RWPE2 (cell line): Measurements from ENCODE around the gene CDH6.
A peak's percentile ranks its signal among the peaks of the same experiment; 100 is the strongest.

Experiments
- ATAC-seq: fragments of 200-7000 bp; cut with Tn5 transposase; 3 replicates; pipeline ENCODE4 v1.9.1; 2021; ENCODE audit warnings: low read depth
- DNase-seq: peaks from one replicate; pipeline ENCODE4 v3.0.0-alpha.2; 2020; ENCODE audit warnings: low spot score
- H3K27ac ChIP-seq: fragments of 450-650 bp; 2 replicates; pipeline ENCODE4 v1.5.1; 2017; ENCODE audit warnings: mild to moderate bottlenecking; ENCODE audit not compliant: poor library complexity, severe bottlenecking
- H3K27me3 ChIP-seq: fragments of 250-450 bp; sonication (Bioruptor Pico); 2 replicates; pipeline ENCODE4 v1.5.1; 2021; ENCODE audit warnings: mild to moderate bottlenecking, moderate library complexity; ENCODE audit not compliant: insufficient read depth, poor library complexity, severe bottlenecking
- H3K36me3 ChIP-seq: fragments of 250-450 bp; sonication (Bioruptor Pico); 2 replicates; pipeline ENCODE4 v1.5.1; 2020; ENCODE audit warnings: low read depth, mild to moderate bottlenecking, moderate library complexity
- H3K4me1 ChIP-seq: fragments of 250-450 bp; sonication (Bioruptor Pico); 2 replicates; pipeline ENCODE4 v1.5.1; 2021; ENCODE audit warnings: mild to moderate bottlenecking, moderate library complexity; ENCODE audit not compliant: insufficient read depth, poor library complexity, severe bottlenecking
- H3K4me3 ChIP-seq: fragments of 250-450 bp; sonication (Bioruptor Pico); 2 replicates; pipeline ENCODE4 v1.5.1; 2021; ENCODE audit warnings: mild to moderate bottlenecking, moderate library complexity; ENCODE audit not compliant: severe bottlenecking
- H3K9me3 ChIP-seq: fragments of 250-450 bp; sonication (Bioruptor Pico); 2 replicates; pipeline ENCODE4 v1.5.1; 2021; ENCODE audit warnings: mild to moderate bottlenecking, moderate library complexity; ENCODE audit not compliant: severe bottlenecking
- TF ChIP-seq, protein P1 (sequence below): fragments of 450-650 bp; IDR thresholded peaks from one replicate; pipeline ENCODE4 v1.5.1; 2017; ENCODE audit warnings: mild to moderate bottlenecking, moderate library complexity; ENCODE audit not compliant: poor library complexity, severe bottlenecking

The CDH6 gene

DNA sequence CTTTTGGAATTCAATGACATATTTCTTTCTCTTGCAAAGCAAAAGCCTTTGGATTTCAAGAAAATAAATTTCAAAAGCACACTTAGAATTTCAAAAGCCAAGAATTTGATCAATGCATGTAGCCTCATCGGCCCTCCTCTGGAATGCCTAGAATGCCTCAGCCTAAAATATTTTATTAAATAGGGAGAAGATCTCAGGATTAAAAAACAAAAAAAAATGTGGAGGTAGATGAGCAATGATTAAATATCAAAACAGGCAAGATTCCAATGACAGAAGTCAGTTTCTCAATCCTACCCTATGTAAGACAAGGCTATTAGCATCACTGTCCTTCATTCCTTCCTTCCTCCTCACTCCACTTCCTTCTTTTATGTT is 169.0 kb downstream of the CDH6 start:
- ATAC-seq (no peak), DNase-seq (no peak)
- TF ChIP-seq, protein P1, sequence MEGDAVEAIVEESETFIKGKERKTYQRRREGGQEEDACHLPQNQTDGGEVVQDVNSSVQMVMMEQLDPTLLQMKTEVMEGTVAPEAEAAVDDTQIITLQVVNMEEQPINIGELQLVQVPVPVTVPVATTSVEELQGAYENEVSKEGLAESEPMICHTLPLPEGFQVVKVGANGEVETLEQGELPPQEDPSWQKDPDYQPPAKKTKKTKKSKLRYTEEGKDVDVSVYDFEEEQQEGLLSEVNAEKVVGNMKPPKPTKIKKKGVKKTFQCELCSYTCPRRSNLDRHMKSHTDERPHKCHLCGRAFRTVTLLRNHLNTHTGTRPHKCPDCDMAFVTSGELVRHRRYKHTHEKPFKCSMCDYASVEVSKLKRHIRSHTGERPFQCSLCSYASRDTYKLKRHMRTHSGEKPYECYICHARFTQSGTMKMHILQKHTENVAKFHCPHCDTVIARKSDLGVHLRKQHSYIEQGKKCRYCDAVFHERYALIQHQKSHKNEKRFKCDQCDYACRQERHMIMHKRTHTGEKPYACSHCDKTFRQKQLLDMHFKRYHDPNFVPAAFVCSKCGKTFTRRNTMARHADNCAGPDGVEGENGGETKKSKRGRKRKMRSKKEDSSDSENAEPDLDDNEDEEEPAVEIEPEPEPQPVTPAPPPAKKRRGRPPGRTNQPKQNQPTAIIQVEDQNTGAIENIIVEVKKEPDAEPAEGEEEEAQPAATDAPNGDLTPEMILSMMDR, result no peak
- H3K9me3 ChIP-seq, result no peaks in the 10 kb centered on the region
- no peaks in the 10 kb centered on the region for H3K36me3 ChIP-seq
- no peak overlapping the region for H3K4me3 ChIP-seq
- peaks cover 6% of the 10 kb centered on the region for H3K4me1 ChIP-seq
- no peaks in the 10 kb centered on the region for H3K27me3 ChIP-seq
- no peak overlapping the region for H3K27ac ChIP-seq

DNA sequence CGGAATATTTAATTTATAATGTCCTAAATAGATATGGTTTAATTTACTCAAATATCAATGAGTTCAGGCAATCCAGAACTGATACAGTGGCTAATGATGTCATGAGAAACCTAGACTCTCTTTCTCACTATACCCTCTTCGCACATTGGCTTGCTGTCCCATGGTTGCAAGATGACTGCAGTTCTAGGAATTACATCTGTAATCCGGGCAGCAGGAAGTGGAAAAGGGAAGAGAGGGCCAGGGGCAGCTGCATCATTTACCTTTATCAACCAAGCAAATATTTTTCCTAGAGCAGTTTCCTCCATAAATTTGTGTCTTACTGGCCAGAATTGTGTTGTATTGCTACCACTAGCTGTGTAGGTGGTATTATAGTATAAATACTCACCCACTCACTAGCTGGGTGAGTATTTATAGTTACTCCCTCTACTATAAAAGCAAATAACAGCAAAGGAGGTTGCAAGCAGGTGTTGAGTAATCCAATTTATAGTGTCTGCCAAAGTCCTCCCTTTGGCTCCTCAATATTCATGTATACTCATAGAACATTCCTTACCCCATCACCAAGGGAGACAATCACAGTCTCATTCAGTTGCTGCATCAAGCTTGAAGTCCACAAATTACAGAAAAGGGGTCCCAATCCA is 169.6 kb downstream of the CDH6 start:
- ATAC-seq, result no peak
- no peaks in the 10 kb centered on the region for H3K9me3 ChIP-seq
- peaks cover 6% of the 10 kb centered on the region for H3K4me1 ChIP-seq
- DNase-seq, result no peak
- no peaks in the 10 kb centered on the region for H3K36me3 ChIP-seq
- no peaks in the 10 kb centered on the region for H3K27me3 ChIP-seq
- H3K27ac ChIP-seq, result no peak overlapping the region
- TF ChIP-seq, protein P1, result no peak
- H3K4me3 ChIP-seq, result no peak overlapping the region

DNA sequence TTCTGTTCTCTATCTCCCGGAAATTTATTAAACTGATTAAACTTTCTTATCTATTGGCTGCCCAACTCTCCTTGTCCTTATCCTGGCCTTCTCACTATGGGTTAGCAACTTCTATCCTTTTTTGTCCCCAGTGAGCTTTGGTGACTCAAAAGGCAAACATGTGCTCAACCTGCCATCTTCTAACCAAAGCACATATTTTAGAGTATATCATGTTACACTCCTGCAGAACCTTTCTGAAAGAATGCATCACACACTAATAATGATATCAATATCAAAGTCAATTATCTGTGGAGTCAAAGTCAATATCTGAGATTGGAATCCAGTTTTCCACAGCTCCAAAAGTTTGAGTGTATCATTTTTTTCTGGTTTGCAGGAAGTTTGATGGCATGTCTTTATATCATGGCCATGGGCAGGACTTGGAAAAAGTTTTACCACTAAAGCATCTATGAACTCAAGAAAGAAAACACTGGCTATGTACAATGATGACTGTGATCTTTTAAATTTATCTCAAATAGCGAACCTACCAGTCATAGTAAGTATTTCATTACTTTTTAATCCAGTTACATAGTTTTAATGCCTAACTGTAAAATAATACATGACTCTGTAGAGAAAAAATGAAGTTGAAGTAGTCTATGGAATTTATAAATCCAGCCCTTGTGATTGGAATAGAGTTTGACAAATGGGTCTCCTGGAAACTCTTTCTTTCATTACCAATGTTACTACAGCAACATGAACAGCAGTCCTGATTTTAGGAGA is 171.6 kb downstream of the CDH6 start:
- Histone ChIP-seq H3K4me3 (no peak overlapping the region), H3K27ac (no peak overlapping the region), H3K27me3 (no peaks in the 10 kb centered on the region), H3K4me1 (peaks cover 6% of the 10 kb centered on the region), H3K9me3 (no peaks in the 10 kb centered on the region), H3K36me3 (no peaks in the 10 kb centered on the region)
- DNase-seq, result no peak
- TF ChIP-seq, protein P1, result no peak
- peak; percentile 20; the same call in 2 of the 3 replicates for ATAC-seq

DNA sequence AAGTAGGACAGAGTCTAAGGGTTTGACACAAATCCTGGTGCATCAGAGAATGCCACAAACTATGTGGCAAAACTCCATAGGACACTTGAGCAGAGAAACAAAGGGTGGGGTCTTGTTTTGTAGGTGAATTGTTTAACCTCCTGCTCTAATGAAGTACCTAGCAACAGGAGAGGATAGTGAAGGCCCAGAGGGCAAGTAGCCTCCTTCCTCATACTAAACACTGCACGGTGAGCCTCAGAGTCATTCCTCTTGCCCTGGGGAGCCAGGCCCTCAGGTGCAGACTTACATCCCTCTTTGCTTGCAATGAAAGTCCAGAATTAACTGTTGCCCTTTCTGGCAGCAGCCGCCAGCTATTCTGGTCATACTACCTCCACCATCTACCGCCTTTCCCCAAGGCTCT is 172.3 kb downstream of the CDH6 start:
- ATAC-seq, result no peak

More for the DNA sequence above, 172.3 kb downstream of the CDH6 start:
- Histone ChIP-seq H3K27ac (no peak overlapping the region), H3K4me1 (peaks cover 6% of the 10 kb centered on the region), H3K9me3 (no peaks in the 10 kb centered on the region), H3K36me3 (no peaks in the 10 kb centered on the region), H3K27me3 (no peaks in the 10 kb centered on the region), H3K4me3 (no peak overlapping the region)
- TF ChIP-seq, protein P1, result no peak
- no peak for DNase-seq
